Fibroblast of the conjunctiva (primary cell): Measurements from ENCODE around the gene CTAG2.
"Not testable (repeated sequence)": the region's sequence is repeated elsewhere in the genome, so short reads cannot be mapped to it uniquely, and the experiment has no call there.

Experiments used
- DNase-seq: peaks from one replicate; pipeline ENCODE4 v3.0.0-alpha.2; 2010; ENCODE audit warnings: low read depth

Gene CTAG2

GRCh38 chrX:154648931-154649330 is 4.4 kb downstream of the CTAG2 start:
- no peak for DNase-seq

- not testable (repeated sequence) for DNase-seq
Measured at GRCh38 chrX:154645745-154646378, 7.5 kb downstream of the CTAG2 start.

- not testable (repeated sequence) for DNase-seq
Measured at GRCh38 chrX:154643708-154644107, 9.7 kb downstream of the CTAG2 start.

- not testable (repeated sequence) for DNase-seq
Measured at GRCh38 chrX:154641740-154642139, 11.6 kb downstream of the CTAG2 start.

- not testable (repeated sequence) for DNase-seq
Measured at GRCh38 chrX:154633661-154634060, 19.7 kb downstream of the CTAG2 start.

- not testable (repeated sequence) for DNase-seq
Measured at GRCh38 chrX:154630949-154631348, 22.4 kb downstream of the CTAG2 start.

GRCh38 chrX:154628960-154629359 is 24.4 kb downstream of the CTAG2 start:
- DNase-seq = not testable (repeated sequence)

GRCh38 chrX:154620767-154621414 is 32.5 kb downstream of the CTAG2 start:
- not testable (repeated sequence) for DNase-seq

- DNase-seq = not testable (repeated sequence)
Measured at GRCh38 chrX:154619182-154619581, 34.2 kb downstream of the CTAG2 start, which contains the start of gene CTAG1B. Gene CTAG1B, minus strand, starts transcription at chrX:154619282. Its CDS starts 64 bp downstream, at chrX:154619218.

- DNase-seq = not testable (repeated sequence)
Measured at GRCh38 chrX:154613586-154613985, 39.8 kb downstream of the CTAG2 start.

- DNase-seq = not testable (repeated sequence)
Measured at GRCh38 chrX:154611146-154611545, 42.2 kb downstream of the CTAG2 start.

GRCh38 chrX:154608823-154609222 is 44.6 kb downstream of the CTAG2 start:
- not testable (repeated sequence) for DNase-seq

- not testable (repeated sequence) for DNase-seq
Measured at GRCh38 chrX:154607976-154608375, 45.4 kb downstream of the CTAG2 start.

GRCh38 chrX:154607370-154607769 is 46.0 kb downstream of the CTAG2 start:
- no peak for DNase-seq

GRCh38 chrX:154605566-154605965 is 47.8 kb downstream of the CTAG2 start:
- no peak for DNase-seq

- DNase-seq = peak; percentile 46
Measured at GRCh38 chrX:154603438-154604430, 49.6 kb downstream of the CTAG2 start.

GRCh38 chrX:154602766-154603437 is 50.5 kb downstream of the CTAG2 start:
- DNase-seq = no peak

- DNase-seq = no peak
Measured at GRCh38 chrX:154602226-154602625, 51.2 kb downstream of the CTAG2 start.
